Brain microvascular endothelial cell (primary cell): ENCODE data around the gene PRKCB.

ENCODE experiments used
- DNase-seq: peaks from one replicate; pipeline ENCODE4 v3.0.0-alpha.2; 2020
- H3K27ac ChIP-seq: fragments of 250-450 bp; sonication (Bioruptor Pico); 2 replicates; pipeline ENCODE4 v1.5.1; 2020; ENCODE audit warnings: mild to moderate bottlenecking, moderate library complexity
- H3K27me3 ChIP-seq: fragments of 250-450 bp; sonication (Bioruptor Pico); replicated peaks from 2 replicates; pipeline ENCODE4 v1.5.1; 2020; ENCODE audit warnings: mild to moderate bottlenecking
- H3K36me3 ChIP-seq: fragments of 250-450 bp; sonication (Bioruptor Pico); replicated peaks from 2 replicates; pipeline ENCODE4 v1.5.1; 2020; ENCODE audit warnings: mild to moderate bottlenecking
- H3K4me3 ChIP-seq: 2 replicates; pipeline ENCODE4 v1.5.1; 2011; ENCODE audit warnings: low read depth, mild to moderate bottlenecking, control low read depth, low read length, moderate library complexity
- CTCF ChIP-seq: IDR thresholded peaks from 2 replicates; pipeline ENCODE4 v1.5.1; 2011; ENCODE audit warnings: low read depth, mild to moderate bottlenecking, moderate library complexity, low read length, control low read depth, inconsistent platforms; ENCODE audit errors: missing control alignments
- in situ Hi-C: cut with HindIII; loops from 2 replicates; pipeline ENCODE4 v1.10.0; 2017; ENCODE audit warnings: low sequenced_read_pairs, low pct_ligation_motif_present

PRKCB gene

GRCh38 chr16:23836404-23837311 lies 875 bp downstream of the PRKCB start:
- Histone ChIP-seq H3K4me3 (no peak overlapping the region), H3K36me3 (no peaks in the 10 kb centered on the region), H3K27ac (no peak overlapping the region), H3K27me3 (peaks cover 32% of the 10 kb centered on the region)
- no peak for DNase-seq
- in situ Hi-C loops = no loop called here
- TF ChIP-seq CTCF = no peak

- H3K4me3 ChIP-seq = no peak overlapping the region
- no peak overlapping the region for H3K27ac ChIP-seq
- in situ Hi-C loops = no loop called here
- DNase-seq = no peak
- no peak for TF ChIP-seq CTCF
- no peaks in the 10 kb centered on the region for H3K36me3 ChIP-seq
- peaks cover 32% of the 10 kb centered on the region for H3K27me3 ChIP-seq
Observed at GRCh38 chr16:23837553-23838308, 1.9 kb downstream of the PRKCB start.

GRCh38 chr16:23838485-23839142 lies 2.8 kb downstream of the PRKCB start:
- no peak for DNase-seq
- TF ChIP-seq CTCF = no peak
- no peak overlapping the region for H3K27ac ChIP-seq
- in situ Hi-C loops = no loop called here
- H3K4me3 ChIP-seq = no peak overlapping the region
- peaks cover 32% of the 10 kb centered on the region for H3K27me3 ChIP-seq
- H3K36me3 ChIP-seq = no peaks in the 10 kb centered on the region

- H3K4me3 ChIP-seq = no peak overlapping the region
- no peak for TF ChIP-seq CTCF
- no peak overlapping the region for H3K27ac ChIP-seq
- no peaks in the 10 kb centered on the region for H3K36me3 ChIP-seq
- peaks cover 26% of the 10 kb centered on the region for H3K27me3 ChIP-seq
- in situ Hi-C loops = no loop called here
- no peak for DNase-seq
Observed at GRCh38 chr16:23840310-23840709, 4.5 kb downstream of the PRKCB start.

- in situ Hi-C loops = no loop called here
- no peaks in the 10 kb centered on the region for H3K36me3 ChIP-seq
- peaks cover 9% of the 10 kb centered on the region for H3K27me3 ChIP-seq
- H3K4me3 ChIP-seq = no peak overlapping the region
- TF ChIP-seq CTCF = no peak
- DNase-seq = no peak
- H3K27ac ChIP-seq = no peak overlapping the region
Observed at GRCh38 chr16:23842137-23842600, 6.4 kb downstream of the PRKCB start.
